Liver (tissue), 3 donors: ENCODE data around the gene RIT2.

Source experiments
- CTCF ChIP-seq: fragments of 150-350 bp; IDR thresholded peaks from 2 replicates; pipeline ENCODE4 v1.5.1; 2017; ENCODE audit warnings: improper control_type of control experiment, low read depth, low read length; ENCODE audit not compliant: missing input control
- FOXA1 ChIP-seq: IDR thresholded peaks from 2 replicates; pipeline ENCODE4 v1.6.1; 2016; ENCODE audit warnings: antibody characterized with exemption
- GABPA ChIP-seq, 2 donors: IDR thresholded peaks in 1 of 2; conservative IDR thresholded peaks in 1 of 2; 2 replicates each; pipeline ENCODE4 v1.6.1; 2016; ENCODE audit warnings: antibody characterized with exemption in 2 of 2, mild to moderate bottlenecking in 1 of 2, moderate library complexity in 1 of 2
- MAX ChIP-seq: IDR thresholded peaks from 2 replicates; pipeline ENCODE4 v1.6.1; 2016; ENCODE audit warnings: antibody characterized with exemption
- RAD21 ChIP-seq, 2 donors: IDR thresholded peaks; 2 replicates each; pipeline ENCODE4 v1.6.1; 2016; ENCODE audit warnings: antibody characterized with exemption in 2 of 2, mild to moderate bottlenecking in 2 of 2
- SP1 ChIP-seq: IDR thresholded peaks from 2 replicates; pipeline ENCODE4 v1.6.1; 2018; ENCODE audit warnings: antibody characterized with exemption, mild to moderate bottlenecking
- TAF1 ChIP-seq: conservative IDR thresholded peaks from 2 replicates; pipeline ENCODE4 v1.6.1; 2016; ENCODE audit warnings: antibody characterized with exemption, mild to moderate bottlenecking
- YY1 ChIP-seq: IDR thresholded peaks from 2 replicates; pipeline ENCODE4 v1.6.1; 2016; ENCODE audit warnings: antibody characterized with exemption, mild to moderate bottlenecking
- TF ChIP-seq, protein P1 (sequence below): IDR thresholded peaks from 2 replicates; pipeline ENCODE4 v1.6.1; 2016; ENCODE audit warnings: antibody characterized with exemption
- TF ChIP-seq, protein P2 (sequence below): IDR thresholded peaks from 2 replicates; pipeline ENCODE4 v1.6.1; 2016; ENCODE audit warnings: antibody characterized with exemption, mild to moderate bottlenecking
- donor health status: healthy.
- donor health status: healthy.

GRCh38 chr18:43148231-43148630 is 32.7 kb upstream of the RIT2 start:
- TF ChIP-seq SP1 (no peak), CTCF (no peak), YY1 (no peak), TAF1 (no peak), GABPA (IDR thresholded peaks at IDR 0.05 in 1 of 2, conservative IDR thresholded peaks at IDR 0.05 in 1 of 2) (no peak), FOXA1 (no peak), RAD21 (IDR thresholded peaks at IDR 0.05) (no peak), MAX (no peak)
- TF ChIP-seq, protein P1, sequence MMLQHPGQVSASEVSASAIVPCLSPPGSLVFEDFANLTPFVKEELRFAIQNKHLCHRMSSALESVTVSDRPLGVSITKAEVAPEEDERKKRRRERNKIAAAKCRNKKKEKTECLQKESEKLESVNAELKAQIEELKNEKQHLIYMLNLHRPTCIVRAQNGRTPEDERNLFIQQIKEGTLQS = no peak
- TF ChIP-seq, protein P2, sequence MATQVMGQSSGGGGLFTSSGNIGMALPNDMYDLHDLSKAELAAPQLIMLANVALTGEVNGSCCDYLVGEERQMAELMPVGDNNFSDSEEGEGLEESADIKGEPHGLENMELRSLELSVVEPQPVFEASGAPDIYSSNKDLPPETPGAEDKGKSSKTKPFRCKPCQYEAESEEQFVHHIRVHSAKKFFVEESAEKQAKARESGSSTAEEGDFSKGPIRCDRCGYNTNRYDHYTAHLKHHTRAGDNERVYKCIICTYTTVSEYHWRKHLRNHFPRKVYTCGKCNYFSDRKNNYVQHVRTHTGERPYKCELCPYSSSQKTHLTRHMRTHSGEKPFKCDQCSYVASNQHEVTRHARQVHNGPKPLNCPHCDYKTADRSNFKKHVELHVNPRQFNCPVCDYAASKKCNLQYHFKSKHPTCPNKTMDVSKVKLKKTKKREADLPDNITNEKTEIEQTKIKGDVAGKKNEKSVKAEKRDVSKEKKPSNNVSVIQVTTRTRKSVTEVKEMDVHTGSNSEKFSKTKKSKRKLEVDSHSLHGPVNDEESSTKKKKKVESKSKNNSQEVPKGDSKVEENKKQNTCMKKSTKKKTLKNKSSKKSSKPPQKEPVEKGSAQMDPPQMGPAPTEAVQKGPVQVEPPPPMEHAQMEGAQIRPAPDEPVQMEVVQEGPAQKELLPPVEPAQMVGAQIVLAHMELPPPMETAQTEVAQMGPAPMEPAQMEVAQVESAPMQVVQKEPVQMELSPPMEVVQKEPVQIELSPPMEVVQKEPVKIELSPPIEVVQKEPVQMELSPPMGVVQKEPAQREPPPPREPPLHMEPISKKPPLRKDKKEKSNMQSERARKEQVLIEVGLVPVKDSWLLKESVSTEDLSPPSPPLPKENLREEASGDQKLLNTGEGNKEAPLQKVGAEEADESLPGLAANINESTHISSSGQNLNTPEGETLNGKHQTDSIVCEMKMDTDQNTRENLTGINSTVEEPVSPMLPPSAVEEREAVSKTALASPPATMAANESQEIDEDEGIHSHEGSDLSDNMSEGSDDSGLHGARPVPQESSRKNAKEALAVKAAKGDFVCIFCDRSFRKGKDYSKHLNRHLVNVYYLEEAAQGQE = no peak
